ENCODE data around the gene HAT1.
A peak's percentile ranks its signal among the peaks of the same experiment; 100 is the strongest.
"Not testable (repeated sequence)": the region's sequence is repeated elsewhere in the genome, so short reads cannot be mapped to it uniquely, and the experiment has no call there.

HAT1 gene

GRCh38 chr2:171972329-171972982 lies 50.2 kb downstream of the HAT1 start:
- no peak for DNase-seq

DNA sequence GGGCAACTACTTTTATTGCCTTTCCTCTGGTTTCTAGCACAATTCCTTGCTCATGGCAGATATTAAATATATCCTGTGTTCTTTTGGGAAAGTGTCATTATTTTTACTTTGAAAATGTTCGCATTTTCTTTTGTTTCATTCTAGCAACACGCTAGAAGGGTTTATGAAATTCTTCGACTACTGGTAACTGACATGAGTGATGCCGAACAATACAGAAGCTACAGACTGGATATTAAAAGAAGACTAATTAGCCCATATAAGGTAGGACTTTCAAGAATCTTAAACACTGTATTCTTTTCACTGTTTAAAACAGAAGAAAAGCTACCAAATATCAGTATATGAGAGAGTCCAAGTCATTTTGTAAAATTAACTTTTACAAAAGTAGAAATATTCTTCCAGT lies 56.8 kb downstream of the HAT1 start:
- no peak for TF ChIP-seq GATA1 (IDR thresholded peaks at IDR 0.05; ENCODE audit: low read depth, low read length)
- no peak for TF ChIP-seq POLR2A (IDR thresholded peaks at IDR 0.05; ENCODE audit: low read length)
- no peak for DNase-seq

More at GRCh38 chr2:171972329-171972982, 50.2 kb downstream of the HAT1 start:
- TF ChIP-seq POLR2A (IDR thresholded peaks at IDR 0.05; ENCODE audit: low read length) (no peak), GATA1 (IDR thresholded peaks at IDR 0.05; ENCODE audit: low read depth, low read length) (no peak)

- not testable (repeated sequence) for DNase-seq
Observed at GRCh38 chr2:171983924-171984323, 61.7 kb downstream of the HAT1 start.

GRCh38 chr2:171985076-171985475 lies 62.8 kb downstream of the HAT1 start:
- no peak for DNase-seq
- TF ChIP-seq POLR2A (IDR thresholded peaks at IDR 0.05; ENCODE audit: low read length) = no peak

DNA sequence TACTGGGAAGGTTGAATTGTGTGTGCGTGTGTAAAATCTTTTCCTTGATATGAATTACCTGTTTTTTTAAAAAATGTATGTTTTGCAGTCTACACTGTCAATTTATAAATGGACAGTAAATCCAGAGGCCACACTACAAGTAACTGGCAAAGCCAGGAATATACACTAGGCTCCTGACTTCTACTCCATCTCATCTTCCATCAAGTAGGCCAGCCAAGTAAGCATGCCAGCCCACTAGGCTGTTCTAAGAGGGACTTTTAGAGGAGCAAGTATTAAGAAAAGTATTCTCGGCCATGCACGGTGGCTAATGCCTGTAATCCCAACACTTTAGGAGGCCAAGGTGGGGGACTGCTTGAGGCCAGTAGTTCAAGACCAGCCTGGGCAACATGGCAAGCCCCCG lies 64.5 kb downstream of the HAT1 start:
- TF ChIP-seq GATA1 (IDR thresholded peaks at IDR 0.05; ENCODE audit: low read depth, low read length) (no peak), POLR2A (IDR thresholded peaks at IDR 0.05; ENCODE audit: low read length) (no peak)
- no peak for DNase-seq

DNA sequence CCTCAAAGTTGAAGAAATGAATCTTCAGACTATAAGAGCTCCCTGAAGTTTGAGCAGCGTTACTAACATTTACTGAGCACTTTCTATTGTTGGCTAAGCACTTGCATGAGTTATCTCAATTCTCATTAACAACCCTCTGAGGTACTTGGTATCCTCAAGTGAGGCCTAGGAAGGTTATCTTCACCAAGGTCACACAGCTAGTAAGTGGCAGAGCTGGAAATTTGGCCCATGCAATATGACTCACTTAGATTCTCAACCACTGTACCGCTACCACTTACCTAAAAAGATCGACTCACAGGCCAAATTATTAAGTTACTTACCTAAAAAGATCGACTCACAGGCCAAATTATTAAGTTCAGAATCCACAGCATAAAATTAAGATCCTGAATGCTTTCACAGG lies 68.8 kb downstream of the HAT1 start:
- DNase-seq = no peak
- TF ChIP-seq GATA1 (IDR thresholded peaks at IDR 0.05; ENCODE audit: low read depth, low read length) = no peak
- no peak for TF ChIP-seq POLR2A (IDR thresholded peaks at IDR 0.05; ENCODE audit: low read length)

- no peak for DNase-seq
- no peak for TF ChIP-seq POLR2A (IDR thresholded peaks at IDR 0.05; ENCODE audit: low read length)
- no peak for TF ChIP-seq GATA1 (IDR thresholded peaks at IDR 0.05; ENCODE audit: low read depth, low read length)
Observed at GRCh38 chr2:171995586-171995985, 73.3 kb downstream of the HAT1 start.

DNA sequence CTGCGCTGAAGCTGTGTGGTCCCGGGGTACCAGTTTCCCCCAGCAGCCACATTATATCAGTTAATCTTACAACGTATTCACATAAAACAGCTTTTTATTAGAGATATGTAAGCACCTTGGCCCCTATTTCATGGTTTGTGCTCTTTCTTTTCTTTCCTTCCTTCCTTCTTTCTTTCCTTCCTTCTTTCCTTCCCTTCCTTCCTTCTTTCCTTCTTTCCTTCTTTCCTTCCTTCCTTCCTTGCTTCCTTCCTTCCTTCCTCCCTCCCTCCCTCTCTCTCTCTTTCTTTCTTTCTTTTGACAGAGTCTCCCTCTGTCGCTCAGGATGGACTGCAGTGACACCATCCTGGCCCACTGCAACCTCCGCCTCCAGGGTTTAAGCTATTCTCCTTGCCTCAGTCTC lies 73.8 kb downstream of the HAT1 start:
- no peak for TF ChIP-seq GATA1 (IDR thresholded peaks at IDR 0.05; ENCODE audit: low read depth, low read length)
- TF ChIP-seq POLR2A (IDR thresholded peaks at IDR 0.05; ENCODE audit: low read length) = no peak

DNA sequence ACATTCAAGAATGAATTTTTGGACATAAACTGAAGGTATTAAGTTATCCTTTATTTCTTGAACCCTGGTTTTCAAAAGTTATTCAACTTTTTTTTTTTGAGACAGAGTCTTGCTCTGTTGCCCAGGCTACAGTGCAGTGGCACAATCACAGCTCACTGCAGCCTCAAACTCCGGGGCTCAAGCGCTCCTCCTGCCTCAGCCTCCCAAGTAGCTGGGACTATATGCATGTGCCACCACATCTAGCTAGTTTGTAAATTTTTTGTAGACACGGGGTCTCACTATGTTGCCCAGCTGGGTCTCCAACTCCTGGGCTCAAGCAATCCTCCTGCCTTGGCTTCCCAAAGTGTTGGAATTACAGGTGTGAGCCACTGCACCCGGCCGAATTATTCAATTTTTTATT lies 74.8 kb downstream of the HAT1 start:
- not testable (repeated sequence) for DNase-seq

More for the DNA sequence above, 73.8 kb downstream of the HAT1 start:
- DNase-seq = no peak

GRCh38 chr2:171999161-171999560 lies 76.9 kb downstream of the HAT1 start:
- TF ChIP-seq POLR2A (IDR thresholded peaks at IDR 0.05; ENCODE audit: low read length) (no peak), GATA1 (IDR thresholded peaks at IDR 0.05; ENCODE audit: low read depth, low read length) (no peak)
- DNase-seq = no peak

DNA sequence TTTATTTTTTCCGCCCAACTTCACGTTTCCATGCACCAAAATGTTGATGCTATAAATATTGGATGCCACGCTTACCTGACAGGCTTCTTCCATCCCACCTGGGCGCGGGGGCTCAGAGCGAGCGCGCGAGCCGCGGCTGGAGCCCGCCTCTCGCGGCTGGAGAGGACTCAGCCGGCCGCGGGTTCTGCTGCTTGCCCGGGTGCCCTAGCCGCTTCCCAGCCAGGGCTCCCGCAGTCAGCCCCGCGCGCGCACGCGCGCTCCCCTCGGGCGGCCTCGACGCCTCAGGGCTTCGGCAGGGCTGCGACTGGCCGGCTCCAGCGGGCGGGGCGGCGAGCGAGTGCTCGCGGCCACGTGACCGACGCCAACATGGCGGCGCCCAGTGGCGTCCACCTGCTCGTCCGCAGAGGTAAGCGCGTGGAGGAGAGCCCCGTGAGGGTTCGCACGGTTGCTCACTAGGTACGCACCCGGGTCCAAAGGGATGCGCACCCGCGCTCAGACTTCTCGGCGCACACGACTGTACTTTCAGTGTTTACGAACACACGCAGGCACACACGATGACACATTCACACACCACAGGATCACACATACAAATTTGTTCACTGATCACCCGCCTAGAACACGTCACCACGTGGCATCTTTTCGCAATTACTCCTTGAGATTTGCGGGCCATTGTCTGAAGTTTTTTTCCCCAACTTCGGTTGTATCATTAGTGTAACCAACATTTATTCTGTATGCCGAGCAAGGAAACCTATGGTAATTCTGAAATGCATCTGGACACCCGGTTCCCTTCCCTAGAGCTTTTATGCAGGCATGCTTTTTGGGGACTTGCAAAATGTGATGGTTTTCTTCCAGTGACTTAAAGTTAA lies 77.6 kb downstream of the HAT1 start, which contains the start of gene METAP1D:
TSS of gene METAP1D (plus strand) at position 350 of the 866 bp plus-strand sequence. CDS start at position 367, 17 bp downstream.
- DNase-seq = peak; percentile 94 to 95
- TF ChIP-seq POLR2A (IDR thresholded peaks at IDR 0.05; ENCODE audit: low read length) = peak; percentile 90
- no peak for TF ChIP-seq GATA1 (IDR thresholded peaks at IDR 0.05; ENCODE audit: low read depth, low read length)

DNA sequence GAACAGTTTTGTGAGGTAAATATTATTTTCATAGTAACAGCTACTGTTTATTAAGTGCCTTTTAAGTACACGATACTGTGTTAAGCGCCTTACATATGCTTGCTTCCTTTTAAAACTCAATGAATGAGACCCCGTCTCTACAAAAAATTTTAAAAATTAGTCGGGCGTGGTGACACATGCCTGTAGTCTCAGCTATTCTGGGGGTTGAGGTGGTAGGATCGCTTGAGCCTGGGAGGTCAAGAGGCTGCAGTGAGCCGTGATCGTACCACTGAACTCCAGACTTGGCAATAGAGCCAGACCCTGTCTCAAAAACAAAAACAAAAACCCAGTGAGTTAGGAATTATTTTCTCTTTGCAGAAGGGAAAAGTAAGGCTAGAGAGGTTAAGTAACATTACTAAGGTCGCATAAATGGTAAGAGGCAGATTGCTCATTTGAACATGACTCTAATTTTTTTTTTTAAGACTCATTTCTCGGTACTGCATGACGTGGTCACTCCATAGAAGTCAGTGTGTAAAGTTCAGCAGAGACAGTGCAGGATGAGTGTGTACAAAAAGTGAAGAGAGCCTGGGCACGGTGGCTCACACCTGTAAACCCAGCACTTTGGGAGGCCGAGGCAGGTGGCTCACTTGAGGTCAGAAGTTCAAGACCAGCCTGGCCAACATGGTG lies 78.6 kb downstream of the HAT1 start:
- TF ChIP-seq POLR2A (IDR thresholded peaks at IDR 0.05; ENCODE audit: low read length) = no peak
- TF ChIP-seq GATA1 (IDR thresholded peaks at IDR 0.05; ENCODE audit: low read depth, low read length) = no peak
- DNase-seq = peak; percentile 28 to 33

GRCh38 chr2:172007372-172007771 lies 85.1 kb downstream of the HAT1 start:
- TF ChIP-seq GATA1 (IDR thresholded peaks at IDR 0.05; ENCODE audit: low read depth, low read length) (no peak), POLR2A (IDR thresholded peaks at IDR 0.05; ENCODE audit: low read length) (no peak)
- DNase-seq = no peak

- no peak for DNase-seq
- TF ChIP-seq POLR2A (IDR thresholded peaks at IDR 0.05; ENCODE audit: low read length) (no peak), GATA1 (IDR thresholded peaks at IDR 0.05; ENCODE audit: low read depth, low read length) (no peak)
Observed at GRCh38 chr2:172009823-172010222, 87.6 kb downstream of the HAT1 start.
